Fibroblast of the aortic adventitia (primary cell): ENCODE measurements around the gene G6PD. TPM values are rescaled to one million over a fixed set of nuclear protein-coding genes. Genes with fewer than 3 reads are reported as not detected.
"Not testable (repeated sequence)": the region's sequence is repeated elsewhere in the genome, so short reads cannot be mapped to it uniquely, and the experiment has no call there.

Experiments
- DNase-seq: peaks from one replicate; pipeline ENCODE4 v3.0.0-alpha.2; 2010; ENCODE audit warnings: low read depth
- H3K4me3 ChIP-seq: 2 replicates; pipeline ENCODE4 v1.5.1; 2011; ENCODE audit warnings: low read depth, mild to moderate bottlenecking, control low read depth, low read length, moderate library complexity
- total RNA-seq: library from RNA; depleted of rRNA; stranded (reverse); fragments of >200 nt; gene quantifications from 2 replicates; pipeline ENCODE4 v1.2.3, GENCODE V29; 2012; ENCODE audit warnings: low replicate concordance
- TF ChIP-seq, protein P1 (sequence below): IDR thresholded peaks from 2 replicates; pipeline ENCODE4 v1.5.1; 2011; ENCODE audit warnings: mild to moderate bottlenecking, low read length, control low read depth, inconsistent platforms; ENCODE audit not compliant: insufficient read depth

Gene G6PD
- total RNA-seq, 1 donor, result 126 TPM

DNA sequence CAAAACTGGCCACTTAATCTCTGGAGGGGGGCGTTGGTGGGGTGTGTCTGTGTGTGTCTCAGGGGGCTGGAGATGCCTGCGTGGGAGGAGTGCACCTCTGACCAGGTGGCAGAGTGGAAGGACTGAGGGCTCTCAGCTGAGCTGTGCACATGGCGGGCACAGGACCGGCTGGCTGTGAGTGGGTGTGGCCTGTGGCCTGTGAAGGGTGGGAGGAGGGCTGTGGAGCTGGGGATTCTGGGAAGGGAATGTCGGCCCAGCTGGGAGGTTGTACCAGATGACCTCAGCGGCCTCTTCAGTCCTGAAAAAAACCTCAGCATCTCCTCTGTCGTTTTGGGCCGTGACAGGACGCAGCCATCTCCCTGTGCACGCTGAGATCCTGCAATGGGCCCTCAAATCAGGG lies 15.6 kb upstream of the G6PD start:
- DNase-seq, H3K4me3 ChIP-seq: not testable (repeated sequence)

DNA sequence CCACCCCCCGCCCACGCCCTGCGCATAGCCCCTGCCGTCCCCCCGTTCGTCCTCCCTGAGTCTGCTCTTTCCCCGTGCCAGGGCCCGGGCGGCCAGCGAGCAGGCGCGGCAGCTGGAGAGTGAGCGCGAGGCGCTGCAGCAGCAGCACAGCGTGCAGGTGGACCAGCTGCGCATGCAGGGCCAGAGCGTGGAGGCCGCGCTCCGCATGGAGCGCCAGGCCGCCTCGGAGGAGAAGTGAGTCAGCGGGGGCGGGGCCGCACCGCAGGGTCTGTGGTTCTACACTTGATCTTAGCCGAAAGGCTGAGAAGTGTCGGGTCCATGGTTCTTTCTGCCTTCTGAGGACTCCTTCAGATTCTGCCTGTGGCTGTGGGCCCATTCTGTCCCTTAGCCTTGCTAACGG lies 13.7 kb upstream of the G6PD start:
- not testable (repeated sequence) for DNase-seq, H3K4me3 ChIP-seq

DNA sequence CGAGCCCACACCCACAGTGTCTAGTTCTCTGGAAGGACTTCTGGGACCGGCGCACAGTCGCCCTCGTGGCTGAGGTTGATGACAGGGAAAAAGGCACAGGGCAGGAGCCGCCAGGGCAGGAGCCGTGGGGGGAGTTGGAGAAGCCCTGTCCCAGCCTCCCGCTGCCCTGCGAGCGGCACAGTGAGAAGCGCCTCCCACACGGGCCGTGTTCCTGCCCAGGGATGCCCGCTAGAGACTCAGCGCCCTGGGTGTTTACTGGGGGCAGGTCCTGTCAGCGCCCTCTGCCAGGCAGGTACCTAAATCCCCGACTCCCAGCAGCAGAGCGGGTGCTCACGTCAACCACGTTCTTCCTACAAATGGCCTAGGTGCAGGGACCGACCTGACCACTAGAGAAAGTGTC lies 12.2 kb upstream of the G6PD start:
- DNase-seq, H3K4me3 ChIP-seq: not testable (repeated sequence)

DNA sequence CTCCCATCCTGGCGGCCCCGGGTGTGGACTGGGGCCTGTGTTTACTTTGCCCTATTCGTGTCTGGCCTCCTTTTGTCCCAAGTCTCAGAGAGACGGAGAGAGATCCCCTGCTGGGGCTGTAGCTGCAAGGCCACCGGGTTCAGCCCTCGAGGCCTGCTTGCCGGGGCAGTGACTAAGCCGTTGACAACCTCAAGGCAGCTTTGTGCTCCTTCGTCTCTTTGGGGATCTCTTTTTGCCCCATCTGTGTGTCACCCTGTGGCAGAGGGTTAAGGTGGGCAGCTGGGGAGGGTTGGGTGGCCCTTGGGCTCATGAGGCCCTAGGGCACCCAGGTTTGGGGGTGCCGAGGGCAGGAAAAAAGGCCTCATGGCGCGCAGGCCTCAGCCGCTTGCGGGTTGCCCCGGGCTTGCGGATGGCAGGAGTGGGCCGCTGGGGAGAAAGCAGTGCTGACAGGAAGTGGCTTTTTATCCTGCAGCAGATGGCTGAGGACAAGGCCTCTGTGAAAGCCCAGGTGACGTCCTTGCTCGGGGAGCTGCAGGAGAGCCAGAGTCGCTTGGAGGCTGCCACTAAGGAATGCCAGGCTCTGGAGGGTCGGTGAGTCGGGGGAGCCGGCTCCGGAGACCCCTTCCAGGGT lies 11.5 kb upstream of the G6PD start:
- H3K4me3 ChIP-seq, DNase-seq: not testable (repeated sequence)

DNA sequence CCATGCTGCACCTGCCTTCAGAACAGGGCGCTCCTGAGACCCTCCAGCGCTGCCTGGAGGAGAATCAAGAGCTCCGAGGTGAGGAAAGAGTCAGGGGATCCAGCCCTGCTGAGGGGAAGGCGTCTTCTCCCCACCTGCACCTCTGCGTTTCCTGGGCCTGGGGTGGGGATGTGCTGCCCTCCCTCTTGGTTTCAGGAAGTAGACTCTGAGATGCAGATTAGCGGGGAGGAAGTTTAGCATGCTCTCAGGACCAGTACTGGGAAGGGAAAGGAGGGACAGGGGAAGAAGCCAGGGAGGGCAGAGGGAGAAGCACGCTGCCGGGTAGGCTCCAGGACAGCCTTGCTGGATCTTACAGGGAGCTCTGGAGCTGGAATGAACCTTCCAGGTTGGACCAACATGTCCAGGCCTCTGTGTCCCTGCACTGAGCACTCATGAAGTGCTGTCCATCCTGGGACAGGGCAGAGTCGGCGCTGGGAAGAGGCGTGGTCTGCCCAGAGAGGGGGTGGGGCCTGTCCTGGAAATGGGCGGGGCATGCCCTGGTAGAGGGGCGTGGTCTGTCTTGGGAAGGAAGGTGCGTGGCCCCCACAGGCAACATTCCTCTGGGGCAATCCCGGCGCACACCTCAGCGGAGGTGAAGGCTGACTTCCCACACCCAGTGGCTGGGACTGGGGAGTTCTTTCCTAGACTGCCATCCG lies 5.6 kb upstream of the G6PD start:
- DNase-seq, H3K4me3 ChIP-seq: not testable (repeated sequence)

DNA sequence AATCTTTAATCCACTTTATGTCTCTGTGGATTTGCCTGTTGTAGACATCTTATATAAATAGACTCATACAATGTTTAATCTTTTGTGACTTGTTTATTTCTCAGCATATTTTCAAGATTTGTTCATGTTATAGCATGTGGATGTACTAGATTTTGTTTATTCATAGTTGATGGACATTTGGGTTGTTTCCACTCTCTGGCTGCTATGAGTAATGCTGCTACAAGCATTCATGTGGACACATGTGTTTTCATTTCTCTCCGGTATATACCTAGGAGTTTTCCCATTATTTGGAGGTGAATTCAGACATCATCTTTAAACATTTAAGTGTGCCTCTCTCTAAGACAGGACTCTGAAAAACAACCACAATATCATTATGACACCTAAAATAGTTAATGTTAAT lies 3.1 kb upstream of the G6PD start:
- DNase-seq, result no peak
- TF ChIP-seq, protein P1, sequence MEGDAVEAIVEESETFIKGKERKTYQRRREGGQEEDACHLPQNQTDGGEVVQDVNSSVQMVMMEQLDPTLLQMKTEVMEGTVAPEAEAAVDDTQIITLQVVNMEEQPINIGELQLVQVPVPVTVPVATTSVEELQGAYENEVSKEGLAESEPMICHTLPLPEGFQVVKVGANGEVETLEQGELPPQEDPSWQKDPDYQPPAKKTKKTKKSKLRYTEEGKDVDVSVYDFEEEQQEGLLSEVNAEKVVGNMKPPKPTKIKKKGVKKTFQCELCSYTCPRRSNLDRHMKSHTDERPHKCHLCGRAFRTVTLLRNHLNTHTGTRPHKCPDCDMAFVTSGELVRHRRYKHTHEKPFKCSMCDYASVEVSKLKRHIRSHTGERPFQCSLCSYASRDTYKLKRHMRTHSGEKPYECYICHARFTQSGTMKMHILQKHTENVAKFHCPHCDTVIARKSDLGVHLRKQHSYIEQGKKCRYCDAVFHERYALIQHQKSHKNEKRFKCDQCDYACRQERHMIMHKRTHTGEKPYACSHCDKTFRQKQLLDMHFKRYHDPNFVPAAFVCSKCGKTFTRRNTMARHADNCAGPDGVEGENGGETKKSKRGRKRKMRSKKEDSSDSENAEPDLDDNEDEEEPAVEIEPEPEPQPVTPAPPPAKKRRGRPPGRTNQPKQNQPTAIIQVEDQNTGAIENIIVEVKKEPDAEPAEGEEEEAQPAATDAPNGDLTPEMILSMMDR, result no peak

DNA sequence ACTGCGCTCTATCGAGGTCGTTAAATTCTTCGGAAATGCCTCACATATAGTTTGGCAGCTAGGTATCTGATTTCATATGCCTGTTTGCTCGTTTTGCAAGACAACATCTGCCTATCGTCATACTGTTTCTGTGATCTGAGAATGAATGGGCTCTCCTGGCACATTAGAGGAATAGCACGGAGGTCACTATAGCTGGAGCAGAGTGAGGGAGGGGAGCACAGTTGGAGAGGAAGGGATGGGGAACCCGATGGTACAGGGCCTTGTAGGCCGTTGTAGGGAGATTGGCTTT lies 1.3 kb upstream of the G6PD start:
- H3K4me3 ChIP-seq, result peak overlapping the region; percentile 77
- TF ChIP-seq, protein P1, result no peak
- peak; percentile 43 for DNase-seq

More for the DNA sequence above, 3.1 kb upstream of the G6PD start:
- H3K4me3 ChIP-seq, result no peak overlapping the region

DNA sequence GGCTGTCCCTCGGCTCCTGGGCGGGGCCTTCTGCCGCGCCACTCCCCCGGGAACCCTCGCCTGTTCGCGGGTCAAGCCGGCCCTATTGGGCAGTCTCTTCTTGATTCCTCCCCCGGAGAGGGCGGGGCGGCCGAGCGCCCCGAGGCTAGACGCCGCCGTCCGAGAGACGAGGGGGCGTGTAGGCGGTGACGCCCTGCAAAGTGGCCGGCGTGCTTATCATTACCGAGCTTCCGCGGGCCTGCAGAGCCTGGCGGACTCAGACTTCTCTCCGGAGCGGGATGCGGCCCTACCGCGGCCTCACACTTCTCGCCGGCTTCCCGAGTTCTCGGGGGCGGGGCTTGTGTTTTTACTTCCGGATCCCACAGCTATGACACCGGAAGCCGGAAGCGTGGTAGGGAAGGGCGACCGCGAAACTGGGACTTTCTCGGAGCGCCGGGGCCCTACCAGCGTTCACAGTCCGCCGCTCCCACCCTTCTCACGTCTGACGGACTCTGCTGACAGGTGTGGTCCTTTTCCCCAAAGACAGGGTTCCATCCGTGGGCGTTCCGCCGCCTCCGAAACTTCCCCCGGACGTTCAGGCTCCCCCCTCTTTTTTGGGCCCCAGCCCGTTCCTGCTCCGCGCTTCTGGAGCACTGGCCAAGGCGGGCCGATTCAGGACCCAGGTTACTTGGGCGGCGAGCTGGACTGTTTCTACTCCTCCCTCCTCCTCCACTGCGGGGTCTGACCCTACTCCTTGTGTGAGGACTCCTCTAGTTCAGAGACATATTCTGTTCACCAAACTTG lies 790 bp upstream of the G6PD start, which contains the start of gene IKBKG:
TSS of gene IKBKG (plus strand) at position 376 of the 783 bp plus-strand sequence. CDS start 4,383 bp downstream, outside the sequence.
- peak; percentile 87 for DNase-seq
- TF ChIP-seq, protein P1, result no peak
- H3K4me3 ChIP-seq, result peak within 1 kb of the TSS; percentile 77

DNA sequence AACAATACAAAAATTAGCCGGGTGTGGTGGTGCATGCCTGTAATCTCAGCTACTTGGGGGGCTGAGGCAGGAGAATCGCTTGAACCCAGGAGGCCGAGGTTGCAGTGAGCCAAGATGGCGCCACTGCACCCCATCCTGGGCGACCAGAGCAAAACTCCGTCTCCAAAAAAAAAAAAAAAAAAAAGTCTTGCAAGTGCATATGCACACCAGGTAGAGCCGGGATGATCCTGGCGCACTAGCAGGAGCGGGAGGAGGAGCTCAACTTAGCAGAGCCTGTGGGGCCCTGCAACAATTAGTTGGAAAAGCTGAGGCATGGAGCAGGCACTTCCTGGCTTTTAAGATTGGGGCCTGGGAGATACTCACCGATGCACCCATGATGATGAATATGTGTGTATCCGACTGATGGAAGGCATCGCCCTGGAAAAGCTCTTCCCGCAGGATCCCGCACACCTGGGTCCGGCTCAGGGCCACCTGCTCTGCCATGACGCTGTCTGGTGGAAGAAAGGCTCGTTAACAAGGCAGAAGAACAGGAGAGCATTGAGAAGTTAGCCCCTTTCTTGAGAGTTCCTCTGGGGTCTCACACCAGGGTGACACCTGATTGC lies 872 bp downstream of the G6PD start:
- peak overlapping the region; percentile 77 for H3K4me3 ChIP-seq
- no peak for DNase-seq
- TF ChIP-seq, protein P1, result no peak
